ENCODE data around the gene CCDC15.

CCDC15 gene

DNA sequence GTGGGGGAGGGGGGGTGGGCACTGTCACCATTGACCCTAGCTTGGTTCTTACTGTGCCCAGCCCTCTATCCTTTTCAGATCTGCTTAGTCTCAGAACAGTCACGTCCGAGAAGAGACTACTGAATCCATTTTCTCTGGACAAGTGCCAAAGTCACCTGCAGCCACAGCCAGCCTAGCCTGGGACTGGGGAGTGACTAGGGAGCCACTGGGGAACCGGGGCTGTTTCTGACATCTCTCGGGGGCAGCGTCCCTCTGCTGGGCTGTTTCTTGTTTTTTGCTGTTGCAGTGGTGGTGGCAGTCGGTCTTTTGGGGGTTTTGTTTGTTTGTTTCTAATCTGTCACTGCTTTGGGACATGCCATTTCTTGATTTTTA, 117.8 kb downstream of the CCDC15 start:
- DNase-seq, result no peak

DNA sequence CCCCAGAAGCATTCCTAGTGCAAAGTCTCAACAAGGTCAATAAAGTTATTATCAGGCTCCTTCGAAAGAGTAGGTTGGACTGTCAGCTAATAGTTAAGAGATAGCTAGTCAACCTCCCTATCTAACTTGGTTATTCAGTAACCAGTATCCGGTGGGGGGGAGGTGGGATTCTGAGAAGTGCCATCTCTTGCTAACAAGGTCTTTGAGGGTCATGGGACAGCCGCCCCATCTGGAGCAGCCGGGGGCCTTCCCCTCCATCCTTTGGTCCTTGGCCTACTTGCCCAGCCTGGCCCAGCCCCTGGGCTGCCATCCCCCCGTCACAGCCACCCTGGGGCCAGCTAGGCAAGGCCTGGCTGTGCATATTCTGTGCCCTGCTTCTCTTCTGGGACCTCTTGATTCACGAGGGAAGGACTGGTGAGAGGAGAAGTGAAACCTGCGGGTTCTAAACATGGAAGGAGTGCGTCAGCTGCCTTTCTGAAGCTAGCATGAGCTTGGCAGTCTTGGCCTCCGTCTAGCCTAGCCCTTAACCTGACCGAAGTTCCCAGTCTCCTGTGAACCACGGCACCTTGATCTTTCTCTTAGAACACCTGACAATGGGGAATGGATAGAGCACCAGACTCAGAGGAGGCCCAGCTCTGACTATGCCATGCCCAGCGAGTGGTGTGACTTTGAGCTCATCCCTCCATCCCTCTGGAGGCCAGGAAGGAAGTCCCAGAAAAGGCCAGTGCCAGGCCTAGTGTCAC, 118.4 kb downstream of the CCDC15 start:
- no peak for DNase-seq

DNA sequence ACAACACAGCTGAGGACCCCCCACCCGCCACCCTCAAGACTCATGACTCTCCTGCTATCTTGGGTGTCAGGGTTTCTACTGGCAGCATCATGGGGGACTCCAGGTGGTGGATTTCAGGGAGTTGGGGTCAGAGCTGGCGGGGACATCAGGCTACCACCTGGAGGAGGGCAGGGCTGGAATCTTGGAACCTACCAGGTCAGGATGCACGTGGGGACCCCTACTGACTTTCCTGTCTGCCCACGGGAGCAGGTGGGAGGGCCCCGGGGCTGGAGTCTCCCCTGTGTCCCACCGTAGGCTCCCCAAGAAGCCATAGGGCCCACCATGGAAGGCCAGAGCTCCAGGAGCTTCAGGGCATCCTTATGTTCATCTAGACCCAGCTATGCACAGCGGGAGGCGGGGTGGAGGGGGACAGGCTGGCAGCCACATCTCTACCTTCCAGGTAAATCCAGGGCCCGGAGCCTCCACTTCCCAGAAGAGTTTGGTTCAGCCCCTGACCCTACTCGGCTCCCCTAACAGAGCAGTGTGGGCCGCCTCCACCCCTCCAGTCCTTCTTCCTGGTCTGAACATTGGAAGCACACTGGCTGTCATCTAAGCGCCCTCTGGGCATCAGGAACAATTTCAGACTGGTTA, 119.1 kb downstream of the CCDC15 start:
- no peak for DNase-seq

DNA sequence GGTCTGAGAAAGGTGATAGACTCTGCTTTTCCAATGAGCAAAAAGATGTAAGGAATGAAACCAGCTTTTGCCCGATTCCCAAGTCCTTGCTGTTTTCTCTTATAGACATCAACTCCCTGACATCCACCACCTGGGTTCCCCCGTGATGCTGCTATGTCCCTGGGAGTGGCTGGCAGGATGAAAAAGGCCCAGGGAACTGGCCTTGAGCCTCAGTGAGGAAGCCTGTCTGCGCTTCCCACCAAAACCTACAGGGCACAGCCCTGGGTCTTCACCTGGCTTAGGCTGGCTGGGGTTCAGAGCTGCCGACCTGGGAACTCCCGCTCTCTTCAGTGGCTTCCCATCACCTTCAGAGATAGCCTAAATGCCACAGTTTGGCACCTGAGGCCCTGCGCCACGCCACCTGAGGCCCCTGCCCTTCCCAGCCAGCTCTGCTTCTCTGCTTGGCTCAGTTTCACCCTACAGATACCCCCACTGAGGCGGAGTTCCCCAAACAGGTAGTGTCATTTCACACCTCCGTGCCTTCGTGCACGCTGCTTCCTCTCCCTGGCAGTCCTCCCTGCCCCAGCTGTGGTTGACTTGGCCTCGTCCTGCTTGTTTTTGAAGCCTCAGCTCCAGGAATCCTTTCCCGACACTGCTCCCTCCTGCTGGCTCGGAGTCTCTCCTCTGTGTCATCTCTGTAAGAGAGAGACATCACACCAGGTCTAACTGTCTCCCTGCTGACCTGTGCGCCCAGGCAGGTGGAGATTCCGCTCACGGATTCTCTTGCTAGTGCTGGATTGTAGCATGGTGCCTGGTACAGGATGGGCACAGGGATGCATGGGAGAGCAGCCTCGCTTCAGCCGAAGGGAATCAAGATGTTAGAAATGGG, 119.8 kb downstream of the CCDC15 start:
- no peak for DNase-seq

GRCh38 chr11:125074511-125075241, 120.7 kb downstream of the CCDC15 start:
- no peak for DNase-seq

GRCh38 chr11:125075242-125075625, 121.2 kb downstream of the CCDC15 start:
- no peak for DNase-seq

GRCh38 chr11:125075900-125076317, 121.9 kb downstream of the CCDC15 start:
- no peak for DNase-seq

DNA sequence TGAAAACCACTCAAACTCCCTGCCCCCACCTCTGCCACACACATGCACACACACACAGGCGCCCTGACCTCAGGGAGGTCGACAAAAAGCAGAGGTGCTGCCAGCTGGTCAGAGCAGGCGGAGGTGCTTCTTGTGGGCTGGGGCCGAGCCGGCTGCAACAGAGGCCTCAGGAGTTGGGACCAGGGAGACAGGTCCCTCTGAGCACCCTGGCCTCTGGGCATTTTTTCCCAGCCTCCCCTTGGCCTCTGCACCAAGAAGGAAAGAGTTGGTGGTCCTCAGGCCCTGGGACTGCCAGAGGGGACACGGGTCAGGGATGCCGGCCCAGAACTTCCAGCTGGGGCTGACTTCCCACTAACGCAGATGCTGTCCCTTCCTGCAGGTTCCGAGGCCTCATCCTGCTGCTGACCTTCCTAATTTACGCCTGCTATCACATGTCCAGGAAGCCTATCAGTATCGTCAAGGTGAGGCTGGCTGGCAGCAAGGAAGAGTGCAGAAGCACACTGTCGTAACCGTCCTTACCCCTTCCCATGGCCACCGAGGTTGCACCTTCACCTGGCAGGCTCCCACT, 122.5 kb downstream of the CCDC15 start:
- no peak for DNase-seq

DNA sequence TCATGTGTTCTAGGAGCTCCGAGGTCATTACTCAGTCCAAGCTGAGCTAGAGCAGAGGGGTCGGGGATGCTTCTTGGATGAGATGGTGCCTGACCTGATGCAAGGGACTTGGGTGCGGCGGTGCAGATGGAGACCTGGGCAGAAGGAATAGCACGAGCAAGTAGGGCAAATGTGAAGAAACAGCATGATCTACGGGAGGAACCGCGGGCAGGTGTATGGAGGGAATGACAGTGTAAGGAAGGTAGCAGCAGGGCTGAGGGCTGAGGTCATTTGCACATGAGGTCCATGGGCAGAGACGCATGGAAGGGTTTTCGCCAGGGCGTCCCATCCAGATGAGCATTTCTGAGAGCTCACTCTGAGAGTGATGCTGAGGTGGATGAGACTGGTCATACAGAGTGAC, 124.0 kb downstream of the CCDC15 start:
- no peak for DNase-seq

- no peak for DNase-seq
These were observed 124.6 kb downstream of the CCDC15 start for GRCh38 chr11:125078516-125079140.

- no peak for DNase-seq
These were observed 125.3 kb downstream of the CCDC15 start for GRCh38 chr11:125079151-125079877.

DNA sequence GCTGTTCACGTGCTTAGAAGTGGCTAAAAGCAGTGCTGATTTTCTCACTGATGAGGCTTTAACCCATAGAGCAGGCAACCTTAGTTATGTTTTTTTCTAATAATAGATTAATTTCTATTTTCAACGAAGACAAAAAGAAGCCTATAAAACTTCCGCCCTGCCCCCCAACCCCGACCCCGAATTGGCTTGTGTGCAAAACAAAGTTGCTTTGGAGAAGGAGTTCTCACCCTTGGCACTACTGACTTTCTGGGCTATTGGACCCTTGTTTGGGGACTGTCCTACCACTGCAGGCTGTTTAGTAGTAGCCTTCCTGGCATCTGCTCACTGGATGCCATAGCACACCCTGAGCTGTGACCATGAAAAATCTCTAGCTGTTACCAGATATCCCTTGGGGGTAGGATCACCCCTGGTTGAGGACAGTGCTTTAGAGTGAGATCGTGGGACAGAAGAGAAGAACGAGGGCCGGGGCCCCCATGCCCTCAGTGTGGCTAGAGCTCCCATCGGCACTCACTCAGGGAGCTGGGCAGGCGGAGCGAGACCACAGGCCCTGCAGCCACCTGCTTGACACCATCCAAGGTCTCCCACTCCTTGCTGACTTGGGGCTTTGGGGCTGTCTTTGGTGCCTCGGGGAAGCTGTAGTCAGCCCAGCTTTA, 126.0 kb downstream of the CCDC15 start:
- no peak for DNase-seq

DNA sequence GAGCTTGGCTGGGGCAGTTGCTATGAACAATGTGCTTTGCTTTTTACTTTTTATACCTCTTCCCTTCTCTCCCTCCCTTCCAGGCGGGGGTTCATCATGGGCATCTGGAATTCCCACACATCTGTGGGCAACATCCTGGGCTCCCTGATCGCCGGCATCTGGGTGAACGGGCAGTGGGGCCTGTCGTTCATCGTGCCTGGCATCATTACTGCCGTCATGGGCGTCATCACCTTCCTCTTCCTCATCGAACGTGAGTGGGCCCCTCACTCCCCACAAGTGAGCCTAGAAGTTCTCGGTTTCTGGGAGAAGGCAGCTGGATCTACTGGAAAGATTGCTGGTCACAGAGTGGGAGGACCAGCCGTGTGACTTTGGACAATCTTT, 126.5 kb downstream of the CCDC15 start:
- DNase-seq, result no peak

- DNase-seq, result no peak
These were observed 127.2 kb downstream of the CCDC15 start for GRCh38 chr11:125081098-125081798.

DNA sequence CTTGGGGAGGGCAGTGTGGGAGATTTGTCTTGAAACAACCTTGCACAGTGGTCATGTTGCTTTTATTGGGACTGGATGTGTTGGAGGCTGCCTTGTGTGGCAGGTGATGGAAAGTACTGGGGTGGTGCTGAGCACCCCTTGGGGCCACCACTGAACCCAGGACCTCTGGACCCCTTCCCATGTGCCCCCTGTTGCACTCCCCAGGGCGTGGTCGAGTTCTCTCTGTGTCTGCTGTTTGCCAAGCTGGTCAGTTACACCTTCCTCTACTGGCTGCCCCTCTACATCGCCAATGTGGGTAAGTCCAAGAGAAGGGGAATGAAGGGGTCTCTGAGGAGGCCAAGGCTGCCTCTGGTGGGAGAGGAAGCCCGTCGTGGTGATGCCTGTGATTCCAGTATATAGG, 128.0 kb downstream of the CCDC15 start:
- no peak for DNase-seq

GRCh38 chr11:125082611-125083311, 128.8 kb downstream of the CCDC15 start:
- no peak for DNase-seq

DNA sequence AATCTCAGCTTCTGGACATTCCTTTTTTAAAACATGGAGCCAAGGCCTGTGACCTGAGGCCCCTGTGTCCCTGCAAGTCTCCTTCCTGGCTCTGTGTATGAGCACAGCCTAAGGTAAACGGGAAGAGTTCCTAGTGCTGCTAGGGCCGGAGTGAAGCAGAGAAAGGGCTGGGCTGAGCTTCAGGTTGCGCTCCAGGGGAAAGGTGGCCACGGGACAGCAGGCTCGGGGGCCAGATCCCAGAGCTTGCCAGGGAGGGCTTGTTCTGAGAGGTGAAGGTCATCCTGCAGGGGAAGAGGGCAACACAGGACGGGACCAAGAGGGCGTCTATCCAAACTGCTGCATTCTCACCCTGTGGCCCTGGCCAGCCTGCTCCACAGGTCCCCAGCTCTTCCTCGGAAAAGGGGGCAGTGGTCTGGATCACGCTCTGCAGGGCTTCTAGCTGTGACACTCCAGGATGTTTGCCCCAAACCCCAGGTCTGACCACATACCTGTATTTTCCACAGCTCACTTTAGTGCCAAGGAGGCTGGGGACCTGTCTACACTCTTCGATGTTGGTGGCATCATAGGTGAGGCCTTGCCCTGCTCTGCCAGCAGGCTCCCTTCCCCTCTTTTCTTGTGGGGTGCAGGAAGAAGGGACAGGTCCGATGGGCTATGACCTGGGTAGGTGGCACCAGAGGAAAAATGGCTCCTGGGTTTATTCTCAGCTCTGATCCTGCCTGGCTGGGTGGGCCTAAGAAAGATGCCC, 129.5 kb downstream of the CCDC15 start:
- DNase-seq, result no peak

GRCh38 chr11:125084057-125084416, 130.0 kb downstream of the CCDC15 start:
- DNase-seq, result no peak

- no peak for DNase-seq
These were observed 130.8 kb downstream of the CCDC15 start for GRCh38 chr11:125084761-125085231.
